Activated CD8-positive, alpha-beta T cell treated with anti-CD3 and anti-CD28 coated beads for 36 hours (primary cell): ENCODE measurements around the gene DVL3. TPM values are rescaled to one million over a fixed set of nuclear protein-coding genes. Genes with fewer than 3 reads are reported as not detected.
A peak's percentile ranks its signal among the peaks of the same experiment; 100 is the strongest.

Source experiments
- ATAC-seq: fragments of 200-7000 bp; cut with Tn5 transposase; one replicate; pipeline ENCODE4 v1.10.0; 2021; ENCODE audit warnings: mild to moderate bottlenecking, moderate library complexity
- CTCF ChIA-PET: fragments of 350-600 bp; sonication (Branson Sonifier 250); formaldehyde crosslinking; loops from one replicate; lab custom pipeline; 2021; ENCODE audit warnings: antibody characterized with exemption; lab: Charles Lee
- POLR2A ChIA-PET: fragments of 350-600 bp; sonication (Branson Sonifier 250); formaldehyde crosslinking; loops from one replicate; lab custom pipeline; 2021; ENCODE audit warnings: antibody characterized with exemption; lab: Charles Lee
- DNase-seq: peaks from one replicate; pipeline ENCODE4 v3.0.0-alpha.2; 2020
- H3K27ac Mint-ChIP-seq: one replicate; pipeline ENCODE4 v1.8.0; 2021; ENCODE audit warnings: mild to moderate bottlenecking, mixed read lengths
- H3K27me3 Mint-ChIP-seq: one replicate; pipeline ENCODE4 v1.8.0; 2021; ENCODE audit warnings: mixed read lengths
- H3K36me3 Mint-ChIP-seq: one replicate; pipeline ENCODE4 v1.8.0; 2021; ENCODE audit warnings: low read depth, mixed read lengths
- H3K4me1 Mint-ChIP-seq: one replicate; pipeline ENCODE4 v1.8.0; 2021; ENCODE audit warnings: low read depth, mixed read lengths
- H3K4me3 Mint-ChIP-seq: one replicate; pipeline ENCODE4 v1.8.0; 2021; ENCODE audit warnings: mild to moderate bottlenecking, moderate library complexity, mixed read lengths
- H3K9me3 Mint-ChIP-seq: one replicate; pipeline ENCODE4 v1.8.0; 2021; ENCODE audit warnings: mixed read lengths
- CTCF ChIP-seq: fragments of 200-600 bp; IDR thresholded peaks from one replicate; pipeline ENCODE4 v1.8.0; 2022; ENCODE audit warnings: antibody characterized with exemption, mild to moderate bottlenecking
- intact Hi-C: fragments of 100-400 bp; cut with micrococcal nuclease; formaldehyde crosslinking; loops from one replicate; pipeline ENCODE4 v1.10.0; 2022
- total RNA-seq, 2 experiments: library from RNA; stranded (reverse); gene quantifications; one replicate each; pipeline ENCODE4 v1.2.3, GENCODE V29; 2021

DVL3 gene
- total RNA-seq, 2 experiments from 2014 or later: 21.2 to 25.9 TPM

- H3K4me3 Mint-ChIP-seq: peak overlapping the region; percentile 85
- ChIA-PET CTCF (interaction anchor here (0.7 to 1.5 kb wide), 6 partner anchors 10 to 289 kb away, joined by 3 to 8 read pairs (median 4); partner anchors contain the start of gene PARL), POLR2A (interaction anchor here (0.5 to 3.0 kb wide), 4 partner anchors 10 to 35 kb away, joined by 3 to 12 read pairs (median 5); partner anchors contain the start of genes ABCF3 and DVL3)
- H3K36me3 Mint-ChIP-seq: peaks cover 16% of the 10 kb centered on the region
- ATAC-seq: no peak
- no peaks in the 10 kb centered on the region for H3K27me3 Mint-ChIP-seq
- intact Hi-C loops: loop anchor here (2.0 kb wide), 1 partner anchor 125 kb away; the partner anchor contains the start of gene PSMD2
- H3K27ac Mint-ChIP-seq: peak overlapping the region; percentile 61
- no peaks in the 10 kb centered on the region for H3K9me3 Mint-ChIP-seq
- DNase-seq: no peak
- no peak for TF ChIP-seq CTCF
- peaks cover 29% of the 10 kb centered on the region for H3K4me1 Mint-ChIP-seq
These were observed 19.1 kb downstream of the DVL3 start for GRCh38 chr3:184174284-184174645.

GRCh38 chr3:184174646-184175492 lies 19.7 kb downstream of the DVL3 start, which contains the start of gene AP2M1:
Gene AP2M1, plus strand, starts transcription at chr3:184174855. Its CDS starts 2,139 bp downstream, at chr3:184176994.
- Mint-ChIP-seq H3K27me3 (no peaks in the 10 kb centered on the region), H3K27ac (peak within 1 kb of the TSS; percentile 88), H3K4me3 (peak within 1 kb of the TSS; percentile 85), H3K36me3 (peaks cover 22% of the 10 kb centered on the region), H3K4me1 (peaks cover 29% of the 10 kb centered on the region), H3K9me3 (no peaks in the 10 kb centered on the region)
- ATAC-seq (peak; percentile 97), DNase-seq (peak; percentile 99)
- no peak for TF ChIP-seq CTCF
- ChIA-PET POLR2A (interaction anchor here (0.5 to 3.0 kb wide), 4 partner anchors 9 to 36 kb away, joined by 4 to 12 read pairs (median 7); partner anchors contain the start of gene ABCF3), CTCF (interaction anchor here (0.6 to 1.5 kb wide), 6 partner anchors 9 to 290 kb away, joined by 3 to 8 read pairs (median 4); partner anchors contain the start of gene PARL)
- intact Hi-C loops: loop anchor here (2.0 kb wide), 1 partner anchor 124 kb away; the partner anchor contains the start of gene PSMD2

GRCh38 chr3:184175506-184175905 lies 20.3 kb downstream of the DVL3 start:
- no peak for TF ChIP-seq CTCF
- H3K27ac Mint-ChIP-seq: peak overlapping the region; percentile 88
- no peaks in the 10 kb centered on the region for H3K27me3 Mint-ChIP-seq
- DNase-seq (no peak), ATAC-seq (no peak)
- CTCF ChIA-PET: interaction anchor here (0.6 to 1.5 kb wide), 3 partner anchors 9 to 76 kb away, joined by 3 to 4 read pairs (median 4); no protein-coding TSS in a partner anchor
- peaks cover 24% of the 10 kb centered on the region for H3K36me3 Mint-ChIP-seq
- H3K4me1 Mint-ChIP-seq: peaks cover 29% of the 10 kb centered on the region
- H3K4me3 Mint-ChIP-seq: peak overlapping the region; percentile 85
- intact Hi-C loops: loop anchor here (2.0 kb wide), 1 partner anchor 123 kb away; the partner anchor contains the start of gene PSMD2
- no peaks in the 10 kb centered on the region for H3K9me3 Mint-ChIP-seq
- POLR2A ChIA-PET: interaction anchor here (1.1 to 3.0 kb wide), 2 partner anchors 8 to 11 kb away, joined by 8 to 12 read pairs; partner anchors contain the start of gene ABCF3

GRCh38 chr3:184175981-184176376 lies 20.8 kb downstream of the DVL3 start:
- POLR2A ChIA-PET: interaction anchor here (0.6 to 1.2 kb wide), 3 partner anchors 8 to 30 kb away, joined by 4 to 8 read pairs (median 7); partner anchors contain the start of gene ABCF3
- H3K27me3 Mint-ChIP-seq: no peaks in the 10 kb centered on the region
- H3K27ac Mint-ChIP-seq: peak overlapping the region; percentile 34
- intact Hi-C loops: loop anchor here (2.0 kb wide), 1 partner anchor 123 kb away; the partner anchor contains the start of gene PSMD2
- peaks cover 28% of the 10 kb centered on the region for H3K36me3 Mint-ChIP-seq
- peak overlapping the region; percentile 85 for H3K4me3 Mint-ChIP-seq
- CTCF ChIA-PET: interaction anchor here (1.5 kb wide), 1 partner anchor 8 kb away, joined by 4 read pairs; no protein-coding TSS in a partner anchor
- H3K4me1 Mint-ChIP-seq: peaks cover 29% of the 10 kb centered on the region
- no peak for ATAC-seq
- no peaks in the 10 kb centered on the region for H3K9me3 Mint-ChIP-seq
- DNase-seq: no peak
- no peak for TF ChIP-seq CTCF
